Measurements from ENCODE around the gene PKNOX1. TPM values are rescaled to one million over a fixed set of nuclear protein-coding genes. Genes with fewer than 3 reads are reported as not detected.

PKNOX1 gene
- total and polyA plus RNA-seq, 9 of the 15 experiments (the other 6 are each of a cell fraction or from before 2014, with no cell fraction given) = 8.8 to 25.9 (median 13.2) TPM

DNA sequence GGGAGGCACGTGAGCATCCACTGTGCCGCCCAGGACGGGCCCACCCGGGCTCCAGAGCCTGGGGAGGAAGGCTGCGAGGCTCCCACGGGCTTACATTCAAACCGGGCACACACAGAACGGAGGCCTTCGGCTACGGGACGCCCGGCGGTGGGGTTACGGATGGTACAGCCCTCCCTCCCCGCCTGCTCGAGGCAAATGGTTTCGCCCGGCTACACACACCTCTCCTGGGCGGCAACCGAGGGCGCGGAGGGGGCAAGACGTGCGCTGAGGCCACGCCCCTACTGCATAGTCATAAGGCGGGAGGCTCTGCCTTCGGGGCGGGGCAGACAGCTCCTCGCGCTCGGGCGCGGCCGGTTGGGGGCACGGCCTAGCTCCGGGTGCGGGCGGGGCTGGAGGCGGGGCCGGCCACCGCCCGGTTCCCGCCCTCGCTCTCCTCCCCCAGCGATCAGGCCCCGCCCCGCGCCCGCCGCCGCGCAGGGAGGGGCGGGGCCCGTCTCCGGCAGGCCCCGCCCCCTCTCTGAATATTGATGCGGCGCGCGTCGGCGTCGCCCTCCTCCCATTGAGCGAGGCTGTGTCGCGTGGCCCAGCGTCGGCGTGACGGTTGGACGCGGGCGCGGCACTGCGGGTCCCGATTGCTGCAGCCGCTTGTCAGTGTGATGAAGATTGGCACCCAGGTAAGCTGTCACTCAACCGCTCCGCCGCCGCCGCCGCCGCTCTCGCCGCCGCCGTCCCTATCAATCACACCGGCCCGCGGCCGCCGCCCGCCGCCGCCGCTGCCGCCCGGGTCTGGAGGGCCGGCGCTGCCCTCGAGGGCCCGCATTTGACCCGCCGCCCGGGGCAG lies at the start of gene PKNOX1 (continued):
- no peak for TF ChIP-seq PHB (CRISPR knock-in tag; IDR thresholded peaks at IDR 0.05)
- no peak for TF ChIP-seq ZNF764 (CRISPR knock-in tag; IDR thresholded peaks at IDR 0.05; ENCODE audit: low read depth)
- TF ChIP-seq ZFX (CRISPR knock-in tag; IDR thresholded peaks at IDR 0.05) = peak; percentile 84
- TF ChIP-seq ZBTB12 (CRISPR knock-in tag; IDR thresholded peaks at IDR 0.05) = peak; percentile 92
- peak; percentile 77 for TF ChIP-seq VEZF1 (CRISPR knock-in tag; IDR thresholded peaks at IDR 0.05)
- no peak for TF ChIP-seq SLC30A9 (CRISPR knock-in tag; IDR thresholded peaks at IDR 0.05)
- TF ChIP-seq HNRNPUL1 (IDR thresholded peaks at IDR 0.05; ENCODE audit: low read length) = no peak
- no peak for TF ChIP-seq ZNF175 (CRISPR knock-in tag; IDR thresholded peaks at IDR 0.05; ENCODE audit: low read depth)
- TF ChIP-seq HIVEP1 (CRISPR knock-in tag; IDR thresholded peaks at IDR 0.05) = 0 out of 2 replicates have a peak, but pooled peaks have one; percentile 45
- peak; percentile 77; the same call in 1 of the 2 replicates for TF ChIP-seq PHF21A (IDR thresholded peaks at IDR 0.05; ENCODE audit: borderline replicate concordance, low read depth)
- no peak for TF ChIP-seq ZNF280A (IDR thresholded peaks at IDR 0.05; ENCODE audit: low read depth, partially characterized antibody)
- no peak for TF ChIP-seq TSHZ1 (CRISPR knock-in tag; IDR thresholded peaks at IDR 0.05)
- TF ChIP-seq, protein P1, sequence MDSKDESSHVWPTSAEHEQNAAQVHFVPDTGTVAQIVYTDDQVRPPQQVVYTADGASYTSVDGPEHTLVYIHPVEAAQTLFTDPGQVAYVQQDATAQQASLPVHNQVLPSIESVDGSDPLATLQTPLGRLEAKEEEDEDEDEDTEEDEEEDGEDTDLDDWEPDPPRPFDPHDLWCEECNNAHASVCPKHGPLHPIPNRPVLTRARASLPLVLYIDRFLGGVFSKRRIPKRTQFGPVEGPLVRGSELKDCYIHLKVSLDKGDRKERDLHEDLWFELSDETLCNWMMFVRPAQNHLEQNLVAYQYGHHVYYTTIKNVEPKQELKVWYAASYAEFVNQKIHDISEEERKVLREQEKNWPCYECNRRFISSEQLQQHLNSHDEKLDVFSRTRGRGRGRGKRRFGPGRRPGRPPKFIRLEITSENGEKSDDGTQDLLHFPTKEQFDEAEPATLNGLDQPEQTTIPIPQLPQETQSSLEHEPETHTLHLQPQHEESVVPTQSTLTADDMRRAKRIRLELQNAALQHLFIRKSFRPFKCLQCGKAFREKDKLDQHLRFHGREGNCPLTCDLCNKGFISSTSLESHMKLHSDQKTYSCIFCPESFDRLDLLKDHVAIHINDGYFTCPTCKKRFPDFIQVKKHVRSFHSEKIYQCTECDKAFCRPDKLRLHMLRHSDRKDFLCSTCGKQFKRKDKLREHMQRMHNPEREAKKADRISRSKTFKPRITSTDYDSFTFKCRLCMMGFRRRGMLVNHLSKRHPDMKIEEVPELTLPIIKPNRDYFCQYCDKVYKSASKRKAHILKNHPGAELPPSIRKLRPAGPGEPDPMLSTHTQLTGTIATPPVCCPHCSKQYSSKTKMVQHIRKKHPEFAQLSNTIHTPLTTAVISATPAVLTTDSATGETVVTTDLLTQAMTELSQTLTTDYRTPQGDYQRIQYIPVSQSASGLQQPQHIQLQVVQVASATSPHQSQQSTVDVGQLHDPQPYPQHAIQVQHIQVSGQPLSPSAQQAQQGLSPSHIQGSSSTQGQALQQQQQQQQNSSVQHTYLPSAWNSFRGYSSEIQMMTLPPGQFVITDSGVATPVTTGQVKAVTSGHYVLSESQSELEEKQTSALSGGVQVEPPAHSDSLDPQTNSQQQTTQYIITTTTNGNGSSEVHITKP (IDR thresholded peaks at IDR 0.05; ENCODE audit: partially characterized antibody) = peak; percentile 100
- no peak for TF ChIP-seq ZBED1 (IDR thresholded peaks at IDR 0.05)

Data from K562 (cell line).